IMR-90 (cell line): ENCODE results near the gene STK17B. TPM values are rescaled to one million over a fixed set of nuclear protein-coding genes. Genes with fewer than 3 reads are reported as not detected.

Source experiments
- ATAC-seq: fragments of 200-7000 bp; cut with Tn5 transposase; 2 replicates; pipeline ENCODE4 v1.9.1; 2020; ENCODE audit warnings: low read depth, mild to moderate bottlenecking, moderate library complexity
- BruUV-seq: library from RNA; stranded (reverse); fragments of 400-500 nt; replicated peaks from 2 replicates; lab custom pipeline; 2021; lab: Mats Ljungman, UMichigan
- CTCF ChIA-PET: fragments of 300-600 bp; formaldehyde crosslinking; extraction: SDS; loops from one replicate; lab custom pipeline; 2021; ENCODE audit warnings: antibody characterized with exemption; lab: Yijun Ruan, JAX
- POLR2A ChIA-PET: fragments of 300-600 bp; sonication (Branson Sonifier 250); formaldehyde crosslinking; loops from one replicate; lab custom pipeline; 2022; ENCODE audit warnings: antibody characterized with exemption; ENCODE audit not compliant: unreplicated experiment; lab: Charles Lee
- DNase-seq: peaks from one replicate; pipeline ENCODE4 v3.0.0; 2013
- H2AFZ ChIP-seq: replicated peaks from 2 replicates; pipeline ENCODE3; 2013; ENCODE audit warnings: low read length, mild to moderate bottlenecking; ENCODE audit not compliant: poor library complexity
- H2AK5ac ChIP-seq: 2 replicates; pipeline ENCODE4 v1.6.1; 2013; ENCODE audit warnings: low read depth, low read length, inconsistent platforms
- H2AK9ac ChIP-seq: replicated peaks from 2 replicates; pipeline ENCODE3; 2013; ENCODE audit warnings: mild to moderate bottlenecking, low read depth, low read length, moderate library complexity; ENCODE audit not compliant: poor library complexity
- H2BK120ac ChIP-seq: 2 replicates; pipeline ENCODE4 v1.6.1; 2013; ENCODE audit warnings: low read depth, low read length, inconsistent platforms
- H2BK15ac ChIP-seq: 3 replicates; pipeline ENCODE4 v1.6.1; 2013; ENCODE audit warnings: low read depth, low read length, inconsistent platforms
- H2BK20ac ChIP-seq: 2 replicates; pipeline ENCODE4 v1.6.1; 2013; ENCODE audit warnings: low read depth, mild to moderate bottlenecking, inconsistent platforms, low read length, moderate library complexity
- H2BK5ac ChIP-seq: 2 replicates; pipeline ENCODE4 v1.6.1; 2013; ENCODE audit warnings: mild to moderate bottlenecking, low read depth, low read length, inconsistent platforms; ENCODE audit not compliant: poor library complexity, severe bottlenecking
- H3K14ac ChIP-seq: replicated peaks from 2 replicates; pipeline ENCODE4 v1.6.1; 2013; ENCODE audit warnings: low read depth, low read length, inconsistent platforms
- H3K18ac ChIP-seq: 2 replicates; pipeline ENCODE4 v1.6.1; 2013; ENCODE audit warnings: low read depth, low read length, control low read depth
- H3K23ac ChIP-seq: 2 replicates; pipeline ENCODE4 v1.6.1; 2013; ENCODE audit warnings: low read depth, low read length, inconsistent platforms
- H3K27ac ChIP-seq: 2 replicates; pipeline ENCODE4 v1.5.1; 2013; ENCODE audit warnings: mild to moderate bottlenecking, control low read depth, low read length; ENCODE audit not compliant: insufficient read depth
- H3K27me3 ChIP-seq: 2 replicates; pipeline ENCODE4 v1.6.1; 2013; ENCODE audit warnings: low read length; ENCODE audit not compliant: control insufficient read depth, insufficient read depth
- H3K36me3 ChIP-seq: 2 replicates; pipeline ENCODE4 v1.6.1; 2013; ENCODE audit warnings: low read length, mixed read lengths; ENCODE audit not compliant: control insufficient read depth, insufficient read depth
- H3K4ac ChIP-seq: 2 replicates; pipeline ENCODE4 v1.6.1; 2013; ENCODE audit warnings: low read depth, low read length, inconsistent platforms
- H3K4me1 ChIP-seq: 2 replicates; pipeline ENCODE4 v1.6.1; 2013; ENCODE audit warnings: low read length, mixed read lengths; ENCODE audit not compliant: control insufficient read depth, insufficient read depth
- H3K4me2 ChIP-seq: 2 replicates; pipeline ENCODE4 v1.6.1; 2013; ENCODE audit warnings: low read depth, mild to moderate bottlenecking, control low read depth, low read length, moderate library complexity
- H3K4me3 ChIP-seq: 2 replicates; pipeline ENCODE4 v1.5.1; 2013; ENCODE audit warnings: low read depth, mild to moderate bottlenecking, control low read depth, low read length, moderate library complexity; ENCODE audit not compliant: insufficient read depth
- H3K56ac ChIP-seq: 2 replicates; pipeline ENCODE4 v1.6.1; 2013; ENCODE audit warnings: low read length, inconsistent platforms; ENCODE audit not compliant: insufficient read depth; ENCODE audit errors: extremely low read depth
- H3K79me1 ChIP-seq, 2 experiments: 2 replicates each; pipeline ENCODE4 v1.6.1; 2013; ENCODE audit warnings: low read length in 2 of 2, inconsistent platforms in 1 of 2, low read depth in 1 of 2
- H3K9ac ChIP-seq: 2 replicates; pipeline ENCODE4 v1.6.1; 2013; ENCODE audit warnings: low read depth, low read length, control low read depth
- H3K9me1 ChIP-seq: 2 replicates; pipeline ENCODE4 v1.6.1; 2013; ENCODE audit warnings: low read length, inconsistent platforms; ENCODE audit not compliant: insufficient read depth
- H3K9me3 ChIP-seq: 2 replicates; pipeline ENCODE4 v1.6.1; 2013; ENCODE audit warnings: low read length; ENCODE audit not compliant: control insufficient read depth, insufficient read depth
- H4K20me1 ChIP-seq: 2 replicates; pipeline ENCODE4 v1.6.1; 2013; ENCODE audit warnings: low read length, inconsistent platforms; ENCODE audit not compliant: insufficient read depth
- H4K5ac ChIP-seq: 2 replicates; pipeline ENCODE4 v1.6.1; 2013; ENCODE audit warnings: mild to moderate bottlenecking, low read depth, low read length, control low read depth
- H4K8ac ChIP-seq, 2 experiments: 2 replicates each; pipeline ENCODE4 v1.6.1; 2013; ENCODE audit warnings: low read depth in 2 of 2, low read length in 2 of 2, control low read depth in 1 of 2, inconsistent platforms in 1 of 2
- H4K91ac ChIP-seq: 2 replicates; pipeline ENCODE4 v1.6.1; 2013; ENCODE audit warnings: low read depth, low read length, inconsistent platforms; ENCODE audit not compliant: insufficient read depth
- BHLHE40 ChIP-seq: fragments of 150-350 bp; IDR thresholded peaks from 2 replicates; pipeline ENCODE4 v1.6.1; 2016; ENCODE audit warnings: mild to moderate bottlenecking, low read depth, low read length
- CEBPB ChIP-seq: IDR thresholded peaks from 2 replicates; pipeline ENCODE4 v1.6.1; 2012; ENCODE audit warnings: low read depth, low read length, improper control_type of control experiment
- CHD1 ChIP-seq: IDR thresholded peaks from 2 replicates; pipeline ENCODE4 v1.6.1; 2012; ENCODE audit warnings: low read depth, low read length, improper control_type of control experiment
- FOS ChIP-seq: fragments of 150-350 bp; IDR thresholded peaks from 2 replicates; pipeline ENCODE4 v1.6.1; 2016; ENCODE audit warnings: low read depth, low read length
- MAFK ChIP-seq: IDR thresholded peaks from 2 replicates; pipeline ENCODE4 v1.6.1; 2012; ENCODE audit warnings: low read depth, low read length, improper control_type of control experiment
- MAZ ChIP-seq: IDR thresholded peaks from 2 replicates; pipeline ENCODE4 v1.6.1; 2012; ENCODE audit warnings: low read depth, mild to moderate bottlenecking, low read length, improper control_type of control experiment, moderate library complexity, borderline replicate concordance
- POLR2A ChIP-seq: IDR thresholded peaks from 2 replicates; pipeline ENCODE4 v1.6.1; 2012; ENCODE audit warnings: mild to moderate bottlenecking, low read depth, low read length
- RAD21 ChIP-seq: IDR thresholded peaks from 2 replicates; pipeline ENCODE4 v1.6.1; 2012; ENCODE audit warnings: low read length, improper control_type of control experiment
- RCOR1 ChIP-seq: IDR thresholded peaks from 2 replicates; pipeline ENCODE4 v1.6.1; 2012; ENCODE audit warnings: mild to moderate bottlenecking, low read length, improper control_type of control experiment; ENCODE audit not compliant: insufficient replicate concordance
- RFX5 ChIP-seq: IDR thresholded peaks from 2 replicates; pipeline ENCODE4 v1.8.0; 2012; ENCODE audit warnings: low read depth, mild to moderate bottlenecking, low read length, moderate library complexity
- WGBS, 2 experiments: methylation state at CpG; one replicate each; pipeline versions ENCODE4 v1.1.5 to v1.1.7; 2013; ENCODE audit warnings: missing lambda C conversion rate in 2 of 2; ENCODE audit not compliant: insufficient read length in 1 of 2; ENCODE audit errors: extremely low coverage in 2 of 2; 5-methylcytosine and 5-hydroxymethylcytosine counted together
- dilution Hi-C: fragments of 300-500 bp; cut with HindIII; formaldehyde crosslinking; loops from one replicate; pipeline ENCODE4 v1.14.3; 2018; ENCODE audit warnings: low sequenced_read_pairs; ENCODE audit not compliant: unreplicated experiment
- in situ Hi-C: fragments of 300-500 bp; cut with MboI; formaldehyde crosslinking; loops from 3 replicates; pipeline ENCODE4 v1.14.3; 2019; ENCODE audit warnings: low sequenced_read_pairs, inconsistent platforms, mixed read lengths
- intact Hi-C: fragments of 100-400 bp; cut with micrococcal nuclease; formaldehyde crosslinking; loops from 2 replicates; pipeline ENCODE4 v1.10.0; 2022
- polyA plus RNA-seq, 3 experiments: library from polyadenylated mRNA; depleted of rRNA; stranded (reverse); fragments of >200 nt; gene quantifications; 2 replicates each; pipeline ENCODE4 v1.2.3, GENCODE V29; 2012; ENCODE audit warnings: low replicate concordance in 1 of 3
- total RNA-seq: library from RNA; depleted of rRNA; stranded (reverse); fragments of >200 nt; gene quantifications from 2 replicates; pipeline ENCODE4 v1.2.3, GENCODE V29; 2012
- TF ChIP-seq, protein P1 (sequence below): fragments of 150-350 bp; IDR thresholded peaks from 2 replicates; pipeline ENCODE4 v1.6.1; 2017; ENCODE audit warnings: mild to moderate bottlenecking, antibody characterized with exemption, low read length, low read depth
- TF ChIP-seq, protein P2 (sequence below): conservative IDR thresholded peaks from 2 replicates; pipeline ENCODE4 v1.5.1; 2012; ENCODE audit warnings: mild to moderate bottlenecking, low read depth, low read length, improper control_type of control experiment
- TF ChIP-seq, protein P3 (sequence below): fragments of 150-350 bp; IDR thresholded peaks from 2 replicates; pipeline ENCODE4 v1.6.1; 2016; ENCODE audit warnings: low read depth, mild to moderate bottlenecking, low read length, moderate library complexity, borderline replicate concordance

Gene STK17B
- total and polyA plus RNA-seq, 2 of the 4 experiments (the other 2 are of a cell fraction), result 7.5 to 48.9 TPM

DNA sequence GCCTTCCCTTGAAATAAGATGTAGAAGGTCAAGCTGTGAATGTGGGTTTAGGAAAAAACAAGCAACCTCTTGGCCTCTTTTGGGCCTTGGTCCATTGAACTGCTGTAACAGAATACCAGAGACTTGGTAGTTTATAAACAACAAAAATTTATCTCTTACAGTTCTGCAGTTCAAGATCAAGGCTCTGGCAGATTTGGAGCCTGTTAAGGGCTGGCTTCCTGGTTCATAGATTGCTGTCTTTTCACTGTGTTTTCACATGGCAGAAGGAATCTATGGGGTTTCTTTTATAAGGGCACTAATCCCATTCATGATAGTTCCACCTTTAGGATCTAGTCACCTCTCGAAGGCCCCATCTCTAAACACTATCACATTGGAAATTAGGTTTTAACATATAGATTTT, 20.2 kb upstream of the STK17B start:
- in situ Hi-C loops (no loop called here), dilution Hi-C loops (no loop called here), intact Hi-C loops (no loop called here)
- Histone ChIP-seq H2AK9ac (no peak overlapping the region), H3K18ac (no peak overlapping the region), H3K4me3 (no peak overlapping the region), H3K79me1 (no peaks in the 10 kb centered on the region), H4K8ac (no peak overlapping the region), H3K27me3 (no peaks in the 10 kb centered on the region), H2AK5ac (no peak overlapping the region), H2BK20ac (no peak overlapping the region), H4K20me1 (no peaks in the 10 kb centered on the region), H3K9ac (no peak overlapping the region), H3K9me1 (no peaks in the 10 kb centered on the region), H3K36me3 (no peaks in the 10 kb centered on the region), H2BK5ac (no peak overlapping the region), H3K14ac (no peak overlapping the region), H3K23ac (no peak overlapping the region), H3K4me1 (no peaks in the 10 kb centered on the region), H3K27ac (no peak overlapping the region), H2BK15ac (no peak overlapping the region), H4K5ac (no peak overlapping the region), H3K4ac (no peak overlapping the region), H3K9me3 (no peaks in the 10 kb centered on the region), H2AFZ (no peak overlapping the region), H3K4me2 (no peak overlapping the region), H3K56ac (no peak overlapping the region), H2BK120ac (no peak overlapping the region), H4K91ac (no peak overlapping the region)
- ChIA-PET POLR2A (no interaction called here), CTCF (no interaction called here)
- DNase-seq (no peak), ATAC-seq (peak; percentile 32; the same call in 1 of the 2 replicates)
- TF ChIP-seq FOS (no peak), BHLHE40 (no peak), RFX5 (no peak), POLR2A (no peak), RAD21 (no peak), CHD1 (no peak), MAFK (no peak), RCOR1 (no peak), CEBPB (no peak), MAZ (no peak)
- TF ChIP-seq, protein P1, sequence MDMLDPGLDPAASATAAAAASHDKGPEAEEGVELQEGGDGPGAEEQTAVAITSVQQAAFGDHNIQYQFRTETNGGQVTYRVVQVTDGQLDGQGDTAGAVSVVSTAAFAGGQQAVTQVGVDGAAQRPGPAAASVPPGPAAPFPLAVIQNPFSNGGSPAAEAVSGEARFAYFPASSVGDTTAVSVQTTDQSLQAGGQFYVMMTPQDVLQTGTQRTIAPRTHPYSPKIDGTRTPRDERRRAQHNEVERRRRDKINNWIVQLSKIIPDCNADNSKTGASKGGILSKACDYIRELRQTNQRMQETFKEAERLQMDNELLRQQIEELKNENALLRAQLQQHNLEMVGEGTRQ, result no peak
- TF ChIP-seq, protein P2, sequence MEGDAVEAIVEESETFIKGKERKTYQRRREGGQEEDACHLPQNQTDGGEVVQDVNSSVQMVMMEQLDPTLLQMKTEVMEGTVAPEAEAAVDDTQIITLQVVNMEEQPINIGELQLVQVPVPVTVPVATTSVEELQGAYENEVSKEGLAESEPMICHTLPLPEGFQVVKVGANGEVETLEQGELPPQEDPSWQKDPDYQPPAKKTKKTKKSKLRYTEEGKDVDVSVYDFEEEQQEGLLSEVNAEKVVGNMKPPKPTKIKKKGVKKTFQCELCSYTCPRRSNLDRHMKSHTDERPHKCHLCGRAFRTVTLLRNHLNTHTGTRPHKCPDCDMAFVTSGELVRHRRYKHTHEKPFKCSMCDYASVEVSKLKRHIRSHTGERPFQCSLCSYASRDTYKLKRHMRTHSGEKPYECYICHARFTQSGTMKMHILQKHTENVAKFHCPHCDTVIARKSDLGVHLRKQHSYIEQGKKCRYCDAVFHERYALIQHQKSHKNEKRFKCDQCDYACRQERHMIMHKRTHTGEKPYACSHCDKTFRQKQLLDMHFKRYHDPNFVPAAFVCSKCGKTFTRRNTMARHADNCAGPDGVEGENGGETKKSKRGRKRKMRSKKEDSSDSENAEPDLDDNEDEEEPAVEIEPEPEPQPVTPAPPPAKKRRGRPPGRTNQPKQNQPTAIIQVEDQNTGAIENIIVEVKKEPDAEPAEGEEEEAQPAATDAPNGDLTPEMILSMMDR, result no peak
- TF ChIP-seq, protein P3, sequence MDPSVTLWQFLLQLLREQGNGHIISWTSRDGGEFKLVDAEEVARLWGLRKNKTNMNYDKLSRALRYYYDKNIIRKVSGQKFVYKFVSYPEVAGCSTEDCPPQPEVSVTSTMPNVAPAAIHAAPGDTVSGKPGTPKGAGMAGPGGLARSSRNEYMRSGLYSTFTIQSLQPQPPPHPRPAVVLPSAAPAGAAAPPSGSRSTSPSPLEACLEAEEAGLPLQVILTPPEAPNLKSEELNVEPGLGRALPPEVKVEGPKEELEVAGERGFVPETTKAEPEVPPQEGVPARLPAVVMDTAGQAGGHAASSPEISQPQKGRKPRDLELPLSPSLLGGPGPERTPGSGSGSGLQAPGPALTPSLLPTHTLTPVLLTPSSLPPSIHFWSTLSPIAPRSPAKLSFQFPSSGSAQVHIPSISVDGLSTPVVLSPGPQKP, result no peak
- no CpG with 5 or more reads among the region's 1 CpG for WGBS, 2 experiments
- BruUV-seq, result no TSS peak
